ENCODE measurements around the gene VSTM2B.

The VSTM2B gene

GRCh38 chr19:29568036-29569025, 42.5 kb downstream of the VSTM2B start:
- no peak for TF ChIP-seq CTCF (IDR thresholded peaks at IDR 0.05; ENCODE audit: extremely low read depth, insufficient read depth, missing control alignments)
- DNase-seq (ENCODE audit: low spot score) = no peak
- in situ Hi-C loops (cut with MboI; ENCODE audit: low pct_unique_long_range_greater_than_20kb, low sequenced_read_pairs, unreplicated experiment) = no loop called here

GRCh38 chr19:29569038-29569911, 43.5 kb downstream of the VSTM2B start:
- TF ChIP-seq CTCF (IDR thresholded peaks at IDR 0.05; ENCODE audit: extremely low read depth, insufficient read depth, missing control alignments) = no peak
- no peak for DNase-seq (ENCODE audit: low spot score)
- in situ Hi-C loops (cut with MboI; ENCODE audit: low pct_unique_long_range_greater_than_20kb, low sequenced_read_pairs, unreplicated experiment) = no loop called here

GRCh38 chr19:29571181-29571580, 45.4 kb downstream of the VSTM2B start:
- TF ChIP-seq CTCF (IDR thresholded peaks at IDR 0.05; ENCODE audit: extremely low read depth, insufficient read depth, missing control alignments) = no peak
- in situ Hi-C loops (cut with MboI; ENCODE audit: low pct_unique_long_range_greater_than_20kb, low sequenced_read_pairs, unreplicated experiment) = no loop called here
- DNase-seq (ENCODE audit: low spot score) = no peak

- in situ Hi-C loops (cut with MboI; ENCODE audit: low pct_unique_long_range_greater_than_20kb, low sequenced_read_pairs, unreplicated experiment) = no loop called here
- DNase-seq (ENCODE audit: low spot score) = no peak
- TF ChIP-seq CTCF (IDR thresholded peaks at IDR 0.05; ENCODE audit: extremely low read depth, insufficient read depth, missing control alignments) = no peak
Measured at GRCh38 chr19:29573486-29573885, 47.7 kb downstream of the VSTM2B start.

- TF ChIP-seq CTCF (IDR thresholded peaks at IDR 0.05; ENCODE audit: extremely low read depth, insufficient read depth, missing control alignments) = no peak
- in situ Hi-C loops (cut with MboI; ENCODE audit: low pct_unique_long_range_greater_than_20kb, low sequenced_read_pairs, unreplicated experiment) = no loop called here
- DNase-seq (ENCODE audit: low spot score) = no peak
Measured at GRCh38 chr19:29574510-29574909, 48.7 kb downstream of the VSTM2B start.

GRCh38 chr19:29576046-29576606, 50.3 kb downstream of the VSTM2B start:
- DNase-seq (ENCODE audit: low spot score) = no peak
- TF ChIP-seq CTCF (IDR thresholded peaks at IDR 0.05; ENCODE audit: extremely low read depth, insufficient read depth, missing control alignments) = no peak
- in situ Hi-C loops (cut with MboI; ENCODE audit: low pct_unique_long_range_greater_than_20kb, low sequenced_read_pairs, unreplicated experiment) = no loop called here
